SU-DHL-6 (cell line): ENCODE data around the gene SLC38A1.

Experiments used
- EZH2phosphoT487 ChIP-seq: fragments of 200-600 bp; sonication (generic), shearing (Covaris generic); conservative IDR thresholded peaks from 2 replicates; pipeline ENCODE4 v1.6.1; 2018; ENCODE audit warnings: mild to moderate bottlenecking, antibody characterized with exemption, low read length, moderate library complexity, mixed read lengths
- TF ChIP-seq, protein P1 (sequence below): fragments of 200-600 bp; sonication (generic); IDR thresholded peaks from one replicate; pipeline ENCODE4 v1.5.1; 2017; ENCODE audit warnings: antibody characterized with exemption, mild to moderate bottlenecking, low read length, moderate library complexity; ENCODE audit not compliant: insufficient read depth, poor library complexity, severe bottlenecking

DNA sequence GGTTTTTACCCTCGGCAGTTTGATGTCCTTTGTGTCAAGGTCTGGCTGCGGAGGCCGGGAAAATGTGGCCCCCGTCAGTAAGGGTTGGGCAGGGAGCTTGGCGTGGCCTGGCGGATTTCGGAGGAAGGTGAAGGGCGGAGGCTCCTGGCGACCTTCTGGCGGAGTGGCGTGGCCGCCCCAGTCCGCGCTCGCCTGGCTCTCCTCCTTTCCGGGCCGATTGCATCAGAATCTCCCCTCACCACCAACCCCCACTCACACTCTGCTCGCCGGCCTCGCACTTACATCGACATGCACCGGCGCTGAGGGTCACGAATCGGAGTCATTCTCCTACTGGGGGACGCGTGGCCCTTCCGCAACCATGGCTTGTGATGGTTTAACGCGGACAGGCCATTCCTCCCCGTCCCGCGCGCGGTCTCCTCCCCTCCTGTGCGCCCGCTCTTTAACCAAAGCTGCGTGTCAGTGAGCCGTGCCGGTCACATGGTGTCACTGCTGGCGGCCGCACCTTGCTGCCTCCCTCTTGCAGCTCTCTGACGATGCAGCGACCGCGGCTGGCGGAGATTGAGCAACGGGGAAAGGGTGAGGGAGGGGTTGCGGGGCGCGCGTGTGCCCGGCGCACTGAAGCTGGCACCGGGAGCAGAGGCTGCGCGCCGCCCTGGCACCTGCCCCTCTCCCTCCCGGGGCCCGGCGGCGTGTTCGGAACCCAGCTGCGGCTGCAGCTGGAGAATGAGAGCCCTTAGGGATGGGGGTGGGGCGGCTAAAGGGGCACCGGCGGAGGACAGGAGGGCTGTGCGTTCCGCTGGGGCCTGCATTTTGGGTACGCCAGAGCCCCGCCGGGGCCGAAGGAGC lies at the start of gene SLC38A1:
- TF ChIP-seq, protein P1, sequence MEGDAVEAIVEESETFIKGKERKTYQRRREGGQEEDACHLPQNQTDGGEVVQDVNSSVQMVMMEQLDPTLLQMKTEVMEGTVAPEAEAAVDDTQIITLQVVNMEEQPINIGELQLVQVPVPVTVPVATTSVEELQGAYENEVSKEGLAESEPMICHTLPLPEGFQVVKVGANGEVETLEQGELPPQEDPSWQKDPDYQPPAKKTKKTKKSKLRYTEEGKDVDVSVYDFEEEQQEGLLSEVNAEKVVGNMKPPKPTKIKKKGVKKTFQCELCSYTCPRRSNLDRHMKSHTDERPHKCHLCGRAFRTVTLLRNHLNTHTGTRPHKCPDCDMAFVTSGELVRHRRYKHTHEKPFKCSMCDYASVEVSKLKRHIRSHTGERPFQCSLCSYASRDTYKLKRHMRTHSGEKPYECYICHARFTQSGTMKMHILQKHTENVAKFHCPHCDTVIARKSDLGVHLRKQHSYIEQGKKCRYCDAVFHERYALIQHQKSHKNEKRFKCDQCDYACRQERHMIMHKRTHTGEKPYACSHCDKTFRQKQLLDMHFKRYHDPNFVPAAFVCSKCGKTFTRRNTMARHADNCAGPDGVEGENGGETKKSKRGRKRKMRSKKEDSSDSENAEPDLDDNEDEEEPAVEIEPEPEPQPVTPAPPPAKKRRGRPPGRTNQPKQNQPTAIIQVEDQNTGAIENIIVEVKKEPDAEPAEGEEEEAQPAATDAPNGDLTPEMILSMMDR, result no peak
- no peak for TF ChIP-seq EZH2phosphoT487
